Memory B cell (primary cell): ENCODE results near the gene CATSPERE.

Experiments
- ATAC-seq: fragments of 150-1000 bp; cut with Tn5 transposase; 2 replicates; pipeline ENCODE4 v1.10.0; 2021; ENCODE audit warnings: low read depth, mild to moderate bottlenecking, moderate library complexity
- DNase-seq, 2 donors: peaks; one replicate each; pipeline ENCODE4 v3.0.0; 2022; ENCODE audit warnings: low spot score in 2 of 2
- H3K27ac Mint-ChIP-seq: one replicate; pipeline ENCODE4 v1.8.0; 2022; ENCODE audit warnings: mild to moderate bottlenecking, moderate library complexity, mixed read lengths
- H3K27me3 Mint-ChIP-seq: one replicate; pipeline ENCODE4 v1.8.0; 2022; ENCODE audit warnings: mixed read lengths
- H3K36me3 Mint-ChIP-seq: one replicate; pipeline ENCODE4 v1.8.0; 2022; ENCODE audit warnings: mild to moderate bottlenecking, mixed read lengths
- H3K4me1 Mint-ChIP-seq: one replicate; pipeline ENCODE4 v1.8.0; 2022; ENCODE audit warnings: mixed read lengths
- H3K4me3 Mint-ChIP-seq: one replicate; pipeline ENCODE4 v1.8.0; 2022; ENCODE audit warnings: mild to moderate bottlenecking, moderate library complexity, mixed read lengths
- H3K9me3 Mint-ChIP-seq: one replicate; pipeline ENCODE4 v1.8.0; 2022; ENCODE audit warnings: mixed read lengths

The CATSPERE gene

DNA sequence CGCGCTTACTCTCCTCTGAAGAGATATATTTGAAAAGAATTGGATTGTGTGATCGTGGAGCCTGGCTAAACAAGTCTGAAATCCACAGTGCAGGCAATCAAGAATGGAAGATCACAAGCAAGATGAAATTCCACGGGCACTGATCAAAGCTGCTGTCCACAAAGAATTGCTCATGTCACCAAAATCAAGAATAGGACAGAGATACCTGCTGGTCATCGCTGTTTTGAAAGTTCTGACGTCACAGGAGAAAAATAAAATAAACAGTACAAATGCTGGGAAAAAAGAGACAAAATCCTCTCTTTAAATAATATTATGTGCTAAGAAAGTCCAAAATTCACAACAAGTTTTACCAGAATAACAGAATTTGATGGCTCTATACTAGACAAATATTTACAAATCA lies 179.8 kb downstream of the CATSPERE start:
- Mint-ChIP-seq H3K27ac (no peak overlapping the region), H3K4me3 (no peak overlapping the region), H3K27me3 (peaks cover 7% of the 10 kb centered on the region), H3K36me3 (no peaks in the 10 kb centered on the region), H3K4me1 (no peaks in the 10 kb centered on the region), H3K9me3 (no peaks in the 10 kb centered on the region)
- DNase-seq (no peak), ATAC-seq (no peak)

DNA sequence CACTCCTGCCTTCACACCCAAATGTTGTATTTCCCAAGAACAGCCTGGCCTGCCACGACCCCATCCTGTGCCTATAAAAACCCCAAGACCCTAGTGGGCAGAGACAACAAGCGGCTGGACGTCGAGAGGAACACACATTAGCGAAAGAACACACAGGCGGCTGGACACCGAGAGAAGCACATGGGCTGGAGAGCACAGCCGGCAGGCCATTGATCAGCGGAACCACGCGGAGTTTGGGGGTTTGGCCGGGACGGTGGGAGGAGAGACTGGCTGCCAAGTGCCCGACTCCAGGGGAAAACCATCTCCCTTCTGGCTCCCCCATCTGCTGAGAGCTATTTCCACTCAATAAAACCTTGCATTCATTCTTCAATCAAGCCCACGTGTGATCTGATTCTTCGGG lies 181.5 kb downstream of the CATSPERE start:
- peaks cover 7% of the 10 kb centered on the region for H3K27me3 Mint-ChIP-seq
- H3K36me3 Mint-ChIP-seq, result no peaks in the 10 kb centered on the region
- no peaks in the 10 kb centered on the region for H3K4me1 Mint-ChIP-seq
- no peak overlapping the region for H3K27ac Mint-ChIP-seq
- DNase-seq (no peak), ATAC-seq (no peak)
- no peaks in the 10 kb centered on the region for H3K9me3 Mint-ChIP-seq
- H3K4me3 Mint-ChIP-seq, result no peak overlapping the region

GRCh38 chr1:244642988-244643387 lies 181.9 kb downstream of the CATSPERE start:
- no peak overlapping the region for H3K4me3 Mint-ChIP-seq

GRCh38 chr1:244645414-244645813 lies 184.3 kb downstream of the CATSPERE start:
- Mint-ChIP-seq H3K9me3 (no peaks in the 10 kb centered on the region), H3K36me3 (no peaks in the 10 kb centered on the region), H3K4me3 (no peak overlapping the region), H3K27me3 (peaks cover 3% of the 10 kb centered on the region), H3K4me1 (no peaks in the 10 kb centered on the region), H3K27ac (no peak overlapping the region)
- DNase-seq (no peak), ATAC-seq (no peak)

More at GRCh38 chr1:244642988-244643387, 181.9 kb downstream of the CATSPERE start:
- Mint-ChIP-seq H3K9me3 (no peaks in the 10 kb centered on the region), H3K36me3 (no peaks in the 10 kb centered on the region), H3K27me3 (peaks cover 7% of the 10 kb centered on the region), H3K4me1 (no peaks in the 10 kb centered on the region), H3K27ac (no peak overlapping the region)
- no peak for ATAC-seq
- no peak for DNase-seq

DNA sequence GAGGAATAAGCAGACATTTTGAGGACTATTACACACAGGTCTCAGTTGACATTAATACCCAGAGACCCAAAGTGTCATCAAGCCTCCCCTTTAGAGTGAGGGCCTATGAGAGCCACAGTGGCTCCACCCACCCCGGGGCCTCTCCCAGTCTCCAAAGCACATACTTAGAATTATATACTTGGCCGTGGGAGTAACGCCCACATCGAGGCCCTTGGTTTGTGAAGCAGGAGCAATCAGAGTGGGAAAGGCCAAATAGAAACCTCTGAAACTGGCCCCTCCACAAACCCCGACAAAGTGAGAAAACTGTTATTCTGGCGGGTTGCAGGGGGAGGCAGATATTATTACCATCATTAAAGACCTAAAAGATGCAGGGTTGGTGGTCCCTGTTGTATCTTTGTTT lies 184.8 kb downstream of the CATSPERE start:
- H3K36me3 Mint-ChIP-seq, result no peaks in the 10 kb centered on the region
- no peak overlapping the region for H3K27ac Mint-ChIP-seq
- no peak overlapping the region for H3K4me3 Mint-ChIP-seq
- peaks cover 3% of the 10 kb centered on the region for H3K27me3 Mint-ChIP-seq
- no peaks in the 10 kb centered on the region for H3K4me1 Mint-ChIP-seq
- no peaks in the 10 kb centered on the region for H3K9me3 Mint-ChIP-seq
- no peak for DNase-seq
- no peak for ATAC-seq

DNA sequence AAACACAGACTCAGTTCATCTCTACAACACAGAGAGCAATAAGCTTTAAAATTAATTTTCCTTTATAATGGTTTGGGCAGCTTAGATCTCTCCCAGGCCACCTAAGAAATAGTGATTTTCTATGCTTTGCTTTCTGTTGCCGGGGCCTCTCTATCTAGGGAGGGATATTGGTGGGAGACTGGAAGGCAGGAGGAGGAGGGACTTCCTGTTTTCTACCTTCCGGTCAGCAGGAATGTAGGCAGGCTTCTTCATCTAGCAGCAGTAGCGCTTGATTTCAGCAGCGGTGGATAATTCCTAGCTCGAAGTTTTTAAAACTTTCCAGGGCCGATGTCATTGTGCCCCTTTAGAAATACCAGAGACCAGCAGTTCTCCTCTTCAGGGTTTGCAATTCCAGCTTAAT lies 186.7 kb downstream of the CATSPERE start:
- ATAC-seq (no peak), DNase-seq (no peak)
- no peak overlapping the region for H3K27ac Mint-ChIP-seq
- H3K4me3 Mint-ChIP-seq, result no peak overlapping the region
- peaks cover 9% of the 10 kb centered on the region for H3K4me1 Mint-ChIP-seq
- H3K9me3 Mint-ChIP-seq, result no peaks in the 10 kb centered on the region
- H3K36me3 Mint-ChIP-seq, result no peaks in the 10 kb centered on the region
- no peaks in the 10 kb centered on the region for H3K27me3 Mint-ChIP-seq

GRCh38 chr1:244651956-244652622 lies 191.0 kb downstream of the CATSPERE start:
- Mint-ChIP-seq H3K36me3 (peaks cover 1% of the 10 kb centered on the region), H3K27me3 (no peaks in the 10 kb centered on the region), H3K27ac (peak overlapping the region; percentile 54), H3K9me3 (no peaks in the 10 kb centered on the region), H3K4me1 (peaks cover 9% of the 10 kb centered on the region), H3K4me3 (peak overlapping the region; percentile 85)
- ATAC-seq (no peak), DNase-seq (no peak)

DNA sequence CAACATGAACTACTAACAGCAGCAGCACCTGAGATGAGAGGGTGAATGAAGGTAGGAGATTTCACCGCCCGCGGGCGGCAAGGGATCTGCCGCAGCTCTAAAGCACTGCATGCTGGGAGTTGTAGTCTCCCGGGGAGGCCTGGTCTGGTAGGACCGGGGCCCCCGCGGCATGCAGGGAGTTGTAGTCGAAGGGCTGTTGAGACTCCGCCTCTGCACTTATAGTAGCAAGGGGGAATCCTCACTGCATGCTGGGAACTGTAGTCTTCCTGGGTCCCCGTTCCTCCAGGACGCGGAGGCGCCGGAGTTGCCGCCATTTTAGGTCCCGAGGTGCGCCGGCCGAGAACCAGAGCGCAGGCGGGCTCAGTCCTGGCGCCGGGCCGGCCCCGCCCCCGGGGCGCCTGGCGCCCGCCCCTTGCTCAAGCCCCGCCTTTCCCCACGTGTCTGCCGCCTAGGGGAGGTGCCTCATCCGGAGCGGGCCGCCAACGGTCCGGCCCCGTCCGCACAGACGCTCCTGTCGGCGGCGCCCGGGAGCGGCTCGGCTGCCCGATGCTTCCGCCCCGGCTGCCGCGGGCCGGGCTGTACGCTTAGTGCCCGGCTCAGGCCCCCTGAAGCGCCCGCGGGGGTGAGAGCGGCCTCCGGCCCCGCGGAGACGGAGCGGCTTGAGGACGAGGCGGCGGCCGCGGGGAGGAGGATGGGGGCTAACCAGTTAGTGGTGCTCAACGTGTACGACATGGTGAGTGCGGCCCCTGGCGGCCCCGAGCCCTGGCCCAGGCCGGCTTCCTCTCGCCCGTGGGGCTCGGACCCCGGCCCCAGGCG lies 191.8 kb downstream of the CATSPERE start, which contains the start of gene DESI2:
TSS of gene DESI2 (plus strand) at position 504 of the 816 bp plus-strand sequence. CDS start at position 692, 188 bp downstream.
- ATAC-seq (peak; percentile 82), DNase-seq (peak; percentile 96 to 97)
- H3K27me3 Mint-ChIP-seq, result no peaks in the 10 kb centered on the region
- H3K36me3 Mint-ChIP-seq, result peaks cover 7% of the 10 kb centered on the region
- peak within 1 kb of the TSS; percentile 54 for H3K27ac Mint-ChIP-seq
- H3K4me1 Mint-ChIP-seq, result peaks cover 12% of the 10 kb centered on the region
- no peaks in the 10 kb centered on the region for H3K9me3 Mint-ChIP-seq
- H3K4me3 Mint-ChIP-seq, result peak within 1 kb of the TSS; percentile 85

DNA sequence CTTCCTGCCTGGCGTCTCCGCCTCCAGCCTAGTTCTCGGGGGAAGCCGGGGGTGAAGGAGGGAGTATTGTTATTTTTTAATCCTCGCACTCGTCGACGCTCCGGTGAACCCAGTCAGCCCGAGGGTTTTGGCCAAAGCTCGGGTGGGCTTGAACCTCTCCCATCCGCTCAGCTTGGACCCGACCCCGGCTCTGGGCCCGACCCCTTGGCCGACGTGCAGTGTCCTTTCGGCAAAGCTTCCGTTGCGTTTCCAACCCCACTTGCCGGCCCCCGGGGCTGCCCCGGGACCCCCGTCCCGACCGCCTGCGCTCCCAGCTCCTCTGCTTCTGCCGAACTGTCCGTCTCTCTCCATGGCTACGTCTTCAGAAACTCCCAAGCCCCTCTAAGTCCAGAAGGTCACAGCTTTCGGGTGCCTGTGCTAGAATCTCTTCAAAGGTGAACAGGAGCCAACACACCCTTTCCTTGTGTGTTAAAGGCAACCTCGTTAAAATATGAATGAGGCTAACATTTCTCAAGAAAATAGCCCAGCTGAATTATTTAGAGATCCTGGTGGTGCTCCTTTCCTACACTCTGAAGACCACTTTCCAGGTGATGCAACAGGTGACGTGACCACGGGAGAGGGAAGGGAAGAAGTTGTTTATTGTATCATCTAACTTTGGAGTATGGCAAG lies 192.5 kb downstream of the CATSPERE start:
- no peaks in the 10 kb centered on the region for H3K9me3 Mint-ChIP-seq
- peaks cover 11% of the 10 kb centered on the region for H3K36me3 Mint-ChIP-seq
- no peak for DNase-seq
- H3K4me3 Mint-ChIP-seq, result no peak overlapping the region
- no peak overlapping the region for H3K27ac Mint-ChIP-seq
- ATAC-seq, result no peak
- H3K27me3 Mint-ChIP-seq, result no peaks in the 10 kb centered on the region
- peaks cover 18% of the 10 kb centered on the region for H3K4me1 Mint-ChIP-seq

DNA sequence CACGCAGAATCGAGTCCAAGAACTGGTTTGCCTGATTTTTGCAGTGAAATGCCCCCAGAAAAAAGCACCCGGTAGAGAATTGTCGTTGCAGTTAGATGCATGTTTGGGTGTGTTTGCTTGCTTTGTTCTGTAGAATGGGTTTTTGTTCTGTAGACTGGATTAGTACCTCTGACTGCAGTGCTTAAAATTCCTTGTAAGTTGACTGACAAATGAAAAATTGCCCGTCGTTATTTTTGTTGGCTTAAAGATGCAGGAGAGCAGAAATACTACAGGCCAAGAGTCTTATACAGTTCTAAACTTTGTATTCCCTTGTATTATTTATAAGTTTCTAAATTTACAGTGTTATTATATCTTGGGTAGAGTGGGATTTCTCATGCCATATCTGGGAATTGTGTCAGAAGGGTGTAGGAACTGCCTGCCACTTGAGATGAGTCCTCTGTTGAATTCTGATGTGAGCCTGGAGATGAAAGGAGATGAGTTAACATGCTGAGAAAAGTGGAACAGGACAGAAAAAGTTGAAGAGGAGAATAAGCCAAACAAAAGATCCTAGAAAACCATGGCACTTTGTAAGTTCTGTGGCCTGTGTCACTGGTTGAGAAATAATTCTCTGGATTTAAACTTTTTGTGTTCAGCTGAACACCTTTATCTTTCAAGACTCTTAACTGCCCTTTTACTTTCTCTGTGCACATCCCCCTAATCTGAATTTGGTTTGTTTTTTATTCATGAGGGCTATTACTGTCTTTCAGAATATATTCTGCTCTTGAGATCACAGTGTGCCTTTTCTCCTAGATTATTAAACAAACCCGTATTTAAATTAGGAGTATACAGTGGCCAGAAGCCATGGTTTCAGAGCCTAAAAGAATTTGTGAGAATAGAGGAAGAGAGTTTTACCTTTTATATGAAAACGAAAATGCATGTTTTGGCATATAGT lies 193.3 kb downstream of the CATSPERE start:
- no peak for DNase-seq
- ATAC-seq, result no peak
- H3K27me3 Mint-ChIP-seq, result no peaks in the 10 kb centered on the region
- H3K9me3 Mint-ChIP-seq, result no peaks in the 10 kb centered on the region
- peaks cover 23% of the 10 kb centered on the region for H3K4me1 Mint-ChIP-seq
- peaks cover 13% of the 10 kb centered on the region for H3K36me3 Mint-ChIP-seq
- no peak overlapping the region for H3K27ac Mint-ChIP-seq
- no peak overlapping the region for H3K4me3 Mint-ChIP-seq

DNA sequence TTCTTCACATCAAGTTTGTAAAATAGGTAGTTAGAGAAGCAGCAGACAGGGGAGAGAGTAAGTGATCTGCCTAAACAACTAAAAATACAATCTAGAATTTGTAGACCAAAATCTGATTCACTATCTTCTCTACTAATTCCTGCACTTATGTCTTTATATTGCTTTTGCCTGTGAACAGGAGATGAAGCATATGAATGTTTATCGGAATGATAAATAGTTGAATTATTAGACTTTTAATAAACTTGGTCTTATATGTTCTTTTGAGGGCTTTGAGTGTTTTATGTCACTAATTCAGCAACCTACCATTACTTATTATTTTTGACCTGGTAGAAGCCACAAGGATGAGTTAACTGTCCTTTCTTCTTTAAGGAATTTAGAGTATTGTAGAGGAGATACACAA lies 194.1 kb downstream of the CATSPERE start:
- Mint-ChIP-seq H3K36me3 (peaks cover 13% of the 10 kb centered on the region), H3K4me1 (peaks cover 24% of the 10 kb centered on the region), H3K9me3 (no peaks in the 10 kb centered on the region), H3K27ac (no peak overlapping the region), H3K27me3 (no peaks in the 10 kb centered on the region), H3K4me3 (no peak overlapping the region)
- DNase-seq, result no peak
- no peak for ATAC-seq

GRCh38 chr1:244657421-244657820 lies 196.3 kb downstream of the CATSPERE start:
- Mint-ChIP-seq H3K36me3 (peaks cover 15% of the 10 kb centered on the region), H3K9me3 (no peaks in the 10 kb centered on the region), H3K4me1 (peaks cover 18% of the 10 kb centered on the region), H3K4me3 (no peak overlapping the region), H3K27me3 (no peaks in the 10 kb centered on the region), H3K27ac (no peak overlapping the region)
- no peak for DNase-seq
- ATAC-seq, result no peak

GRCh38 chr1:244659694-244660093 lies 198.6 kb downstream of the CATSPERE start:
- H3K4me3 Mint-ChIP-seq, result no peak overlapping the region
- ATAC-seq, result no peak
- DNase-seq, result no peak
- H3K27ac Mint-ChIP-seq, result no peak overlapping the region
- H3K4me1 Mint-ChIP-seq, result peaks cover 26% of the 10 kb centered on the region
- H3K9me3 Mint-ChIP-seq, result no peaks in the 10 kb centered on the region
- no peaks in the 10 kb centered on the region for H3K27me3 Mint-ChIP-seq
- peaks cover 15% of the 10 kb centered on the region for H3K36me3 Mint-ChIP-seq
